HepG2 (cell line): ENCODE measurements around the gene SCYL1. TPM values are rescaled to one million over a fixed set of nuclear protein-coding genes. Genes with fewer than 3 reads are reported as not detected.

Source experiments
- ATAC-seq: fragments of 200-7000 bp; cut with Tn5 transposase; 3 replicates; pipeline ENCODE4 v1.9.1; 2020; ENCODE audit warnings: mild to moderate bottlenecking, moderate library complexity
- BruUV-seq: library from RNA; stranded (reverse); fragments of 400-500 nt; replicated peaks from 2 replicates; lab custom pipeline; 2021; lab: Mats Ljungman, UMichigan
- CTCF ChIA-PET: fragments of 300-600 bp; formaldehyde crosslinking; extraction: SDS; loops from one replicate; lab custom pipeline; 2021; ENCODE audit warnings: low total read pairs, inconsistent platforms, low intra/inter-chr PET ratio; lab: Yijun Ruan, JAX
- POLR2A ChIA-PET: fragments of 350-600 bp; sonication (Branson Sonifier 250); formaldehyde crosslinking; loops from one replicate; lab custom pipeline; 2020; ENCODE audit warnings: antibody characterized with exemption, inconsistent platforms; lab: Yijun Ruan, JAX
- DNase-seq: peaks from one replicate; pipeline ENCODE4 v3.0.0-alpha.2; 2015; ENCODE audit warnings: low spot score
- FAIRE-seq: peaks from 3 replicates; lab custom pipeline; 2011; peaks lifted over from hg19 to GRCh38; lab: Jason Lieb, UNC
- H2AFZ ChIP-seq: one replicate; pipeline ENCODE4 v1.6.1; 2011; ENCODE audit warnings: low read length, inconsistent platforms
- H3K27ac ChIP-seq: fragments of 300-600 bp; 3 replicates; pipeline ENCODE4 v1.8.0; 2011; ENCODE audit warnings: mixed run types, mild to moderate bottlenecking, mixed read lengths, low read length, inconsistent platforms; ENCODE audit not compliant: insufficient read depth; ENCODE audit errors: extremely low read length
- H3K27me3 ChIP-seq, 2 experiments: fragments of 200-600 bp in 1 of 2; 2 replicates in 1 of 2; 3 replicates in 1 of 2; pipeline versions ENCODE4 v1.6.0 to v1.8.0; 2011; ENCODE audit warnings: low read length in 2 of 2, mild to moderate bottlenecking in 2 of 2, moderate library complexity in 2 of 2, inconsistent platforms in 1 of 2; ENCODE audit not compliant: insufficient read depth in 2 of 2, control insufficient read depth in 1 of 2
- H3K36me3 ChIP-seq, 2 experiments: fragments of 200-600 bp in 1 of 2; replicated peaks in 1 of 2; 2 replicates in 1 of 2; 3 replicates in 1 of 2; pipeline versions ENCODE4 v1.5.1 to v1.8.0; 2011; ENCODE audit warnings: low read length in 2 of 2, inconsistent platforms in 1 of 2; ENCODE audit not compliant: insufficient read depth in 2 of 2, control insufficient read depth in 1 of 2
- H3K4me1 ChIP-seq: 2 replicates; pipeline ENCODE4 v1.5.1; 2012; ENCODE audit warnings: low read length, inconsistent platforms; ENCODE audit not compliant: insufficient read depth
- H3K4me2 ChIP-seq: 2 replicates; pipeline ENCODE4 v1.6.0; 2011; ENCODE audit warnings: low read depth, low read length, inconsistent platforms
- H3K4me3 ChIP-seq, 3 experiments: fragments of 200-600 bp in 1 of 3; sonication (generic), shearing (Covaris generic) in 1 of 3; replicated peaks in 1 of 3; 2 replicates each; pipeline ENCODE4 v1.5.1; 2011 to 2016; ENCODE audit warnings: low read length in 3 of 3, inconsistent platforms in 2 of 3, low read depth in 2 of 3, mild to moderate bottlenecking in 2 of 3, control low read depth in 1 of 3, mixed read lengths in 1 of 3; ENCODE audit not compliant: insufficient read depth in 1 of 3
- H3K79me2 ChIP-seq: one replicate; pipeline ENCODE4 v1.6.1; 2011; ENCODE audit warnings: low read length, inconsistent platforms; ENCODE audit not compliant: insufficient read depth
- H3K9ac ChIP-seq: 2 replicates; pipeline ENCODE4 v1.6.0; 2011; ENCODE audit warnings: mild to moderate bottlenecking, low read depth, low read length, inconsistent platforms; ENCODE audit not compliant: insufficient read depth
- H3K9me3 ChIP-seq: 2 replicates; pipeline ENCODE4 v1.5.1; 2012; ENCODE audit warnings: mild to moderate bottlenecking, low read length
- H4K20me1 ChIP-seq: 2 replicates; pipeline ENCODE4 v1.6.0; 2011; ENCODE audit warnings: inconsistent platforms, mild to moderate bottlenecking, low read length, moderate library complexity; ENCODE audit not compliant: insufficient read depth
- ARID3A ChIP-seq: IDR thresholded peaks from 2 replicates; pipeline ENCODE4 v1.6.1; 2012; ENCODE audit warnings: low read depth, low read length, improper control_type of control experiment
- ARNTL ChIP-seq: sonication (generic); formaldehyde crosslinking; IDR thresholded peaks from 2 replicates; pipeline ENCODE4 v1.4.0; 2020; ENCODE audit warnings: mild to moderate bottlenecking, missing genetic modification reagents
- EZH2 ChIP-seq: conservative IDR thresholded peaks from 2 replicates; pipeline ENCODE4 v1.6.1; 2012; ENCODE audit warnings: mild to moderate bottlenecking, low read depth, low read length, moderate library complexity
- FOXO1 ChIP-seq: sonication (generic); formaldehyde crosslinking; IDR thresholded peaks from 2 replicates; pipeline ENCODE4 v1.4.0; 2020; ENCODE audit warnings: missing genetic modification reagents
- IKZF1 ChIP-seq: fragments of 450-650 bp; IDR thresholded peaks from 2 replicates; pipeline ENCODE4 v1.7.1; 2016
- MED1 ChIP-seq: sonication (generic); formaldehyde crosslinking; IDR thresholded peaks from 2 replicates; pipeline ENCODE4 v1.4.0; 2020; ENCODE audit warnings: missing genetic modification reagents
- NCOR1 ChIP-seq: fragments of 200-600 bp; sonication (generic); IDR thresholded peaks from 2 replicates; pipeline ENCODE4 v1.7.0; 2017; ENCODE audit warnings: antibody characterized with exemption, low read length, borderline replicate concordance
- NFIC ChIP-seq: IDR thresholded peaks from 2 replicates; pipeline ENCODE4 v1.6.1; 2012; ENCODE audit warnings: mild to moderate bottlenecking, low read length, inconsistent platforms
- PHB2 ChIP-seq: fragments of 450-650 bp; IDR thresholded peaks from 2 replicates; pipeline ENCODE4 v1.6.1; 2018; ENCODE audit not compliant: partially characterized antibody
- PLRG1 ChIP-seq: fragments of 450-650 bp; conservative IDR thresholded peaks from 2 replicates; pipeline ENCODE4 v1.6.1; 2016
- SMYD3 ChIP-seq: sonication (generic); formaldehyde crosslinking; IDR thresholded peaks from 2 replicates; pipeline ENCODE4 v1.8.1; 2023; ENCODE audit warnings: mild to moderate bottlenecking, missing genetic modification reagents
- TFDP2 ChIP-seq: sonication (generic); formaldehyde crosslinking; IDR thresholded peaks from 2 replicates; pipeline ENCODE4 v1.4.0; 2020; ENCODE audit warnings: missing genetic modification reagents
- ZBTB25 ChIP-seq: IDR thresholded peaks from 2 replicates; pipeline ENCODE4 v1.6.1; 2018; ENCODE audit warnings: missing genetic modification reagents
- ZBTB37 ChIP-seq: sonication (generic); formaldehyde crosslinking; IDR thresholded peaks from 2 replicates; pipeline ENCODE4 v1.4.0; 2020; ENCODE audit warnings: mild to moderate bottlenecking, missing genetic modification reagents
- ZBTB7B ChIP-seq: sonication (generic); formaldehyde crosslinking; IDR thresholded peaks from 2 replicates; pipeline ENCODE4 v1.4.0; 2020; ENCODE audit warnings: missing genetic modification reagents
- ZKSCAN1 ChIP-seq: fragments of 150-350 bp; IDR thresholded peaks from 2 replicates; pipeline ENCODE4 v1.6.1; 2014; ENCODE audit warnings: low read length
- ZKSCAN5 ChIP-seq: sonication (generic); formaldehyde crosslinking; IDR thresholded peaks from 2 replicates; pipeline ENCODE4 v1.5.1; 2020; ENCODE audit warnings: mild to moderate bottlenecking, missing genetic modification reagents
- ZNF124 ChIP-seq: sonication (generic); formaldehyde crosslinking; IDR thresholded peaks from 2 replicates; pipeline ENCODE4 v1.4.0; 2020; ENCODE audit warnings: missing genetic modification reagents
- ZNF296 ChIP-seq: sonication (generic); formaldehyde crosslinking; conservative IDR thresholded peaks from 2 replicates; pipeline ENCODE4 v1.5.0; 2020; ENCODE audit warnings: mild to moderate bottlenecking, missing genetic modification reagents
- ZNF563 ChIP-seq: sonication (generic); formaldehyde crosslinking; IDR thresholded peaks from 2 replicates; pipeline ENCODE4 v1.8.0; 2022; ENCODE audit warnings: mild to moderate bottlenecking, moderate library complexity, missing genetic modification reagents
- WGBS: methylation state at CpG from one replicate; pipeline ENCODE4 v1.1.6; 2017; ENCODE audit warnings: low lambda C conversion rate; 5-methylcytosine and 5-hydroxymethylcytosine counted together
- in situ Hi-C: cut with HindIII; loops from 2 replicates; pipeline ENCODE4 v1.10.0; 2017; ENCODE audit warnings: low pct_unique_long_range_greater_than_20kb; ENCODE audit not compliant: extremely low pct_ligation_motif_present
- intact Hi-C: fragments of 100-400 bp; cut with micrococcal nuclease; formaldehyde crosslinking; loops from one replicate; pipeline ENCODE4 v1.10.0; 2022; ENCODE audit not compliant: unreplicated experiment
- polyA plus RNA-seq, 8 experiments: library from polyadenylated mRNA; depleted of rRNA in 3 of 8; stranded (reverse) in 7 of 8; unstranded in 1 of 8; fragments of >200 nt; fragmentation: Illumina TruSeq in 4 of 8; extraction: Trizol in 4 of 8; gene quantifications; 2 replicates each; pipeline versions ENCODE4 v1.2.1 to v1.2.3, GENCODE V29; 2011 to 2016; ENCODE audit warnings: low read depth in 4 of 8, missing spikeins in 1 of 8, mixed read lengths in 1 of 8; ENCODE audit not compliant: insufficient read depth in 1 of 8
- total RNA-seq, 5 experiments: library from RNA; depleted of rRNA; stranded (reverse); fragments of >200 nt; fragmentation: Illumina TruSeq; extraction: Trizol; gene quantifications; 2 replicates each; pipeline ENCODE4 v1.2.3, GENCODE V29; 2016; ENCODE audit warnings: low read depth in 1 of 5

Gene SCYL1
- total and polyA plus RNA-seq, 2 of the 13 experiments (the other 11 are each of a cell fraction or from before 2014, with no cell fraction given) = 65.9 to 103 TPM

- intact Hi-C loops = loop anchor here (1.0 kb wide), 1 partner anchor 10 kb away; no protein-coding TSS in a partner anchor
- TF ChIP-seq ZKSCAN1 (no peak), PLRG1 (no peak), ZNF124 (CRISPR knock-in tag) (peak; percentile 48; the same call in 1 of the 2 replicates), IKZF1 (no peak), ZKSCAN5 (no peak), ZNF296 (no peak), ZBTB7B (peak; percentile 43; the same call in 1 of the 2 replicates), PHB2 (no peak), MED1 (CRISPR knock-in tag) (peak; percentile 84), FOXO1 (peak; percentile 38; the same call in 1 of the 2 replicates), SMYD3 (CRISPR knock-in tag) (peak; percentile 84; the same call in 1 of the 2 replicates), TFDP2 (CRISPR knock-in tag) (peak; percentile 62), ARID3A (no peak), ZBTB37 (no peak), NFIC (no peak), NCOR1 (peak; percentile 41), ARNTL (CRISPR knock-in tag) (peak; percentile 56; the same call in 1 of the 2 replicates), ZBTB25 (CRISPR knock-in tag) (no peak), ZNF563 (CRISPR knock-in tag) (peak; percentile 79), EZH2 (no peak)
Measured at GRCh38 chr11:65477149-65477965, 47.5 kb upstream of the SCYL1 start.

More at GRCh38 chr11:65477149-65477965, 47.5 kb upstream of the SCYL1 start:
- DNase-seq (peak; percentile 88), ATAC-seq (peak; percentile 85), FAIRE-seq (peak; percentile 28)
- TSS peak; percentile 91 for BruUV-seq
- Histone ChIP-seq H3K4me2 (peak overlapping the region; percentile 95), H3K36me3 (no peaks in the 10 kb centered on the region), H2AFZ (no peak overlapping the region), H4K20me1 (no peaks in the 10 kb centered on the region), H3K9me3 (no peaks in the 10 kb centered on the region), H3K27ac (peak overlapping the region; percentile 95), H3K27me3 (no peaks in the 10 kb centered on the region; a peak in 1 of 5 replicates), H3K4me3 (peak overlapping the region; percentile 75 to 90 (median 82)), H3K9ac (peak overlapping the region; percentile 98), H3K79me2 (peaks cover 18% of the 10 kb centered on the region), H3K4me1 (peaks cover 62% of the 10 kb centered on the region)
- CTCF ChIA-PET = no interaction called here
- in situ Hi-C loops = no loop called here
- 4% methylated on average over 20 of the region's 60 CpGs for WGBS
- POLR2A ChIA-PET = interaction anchor here (0.7 to 17.5 kb wide), 25 partner anchors 9 to 381 kb away, joined by 3 to 1590 read pairs (median 5); partner anchors contain the start of genes CDC42EP2, DPF2, MALAT1 and NEAT1
